Measurements from ENCODE around the gene MAPK6. TPM values are rescaled to one million over a fixed set of nuclear protein-coding genes. Genes with fewer than 3 reads are reported as not detected.

MAPK6 gene
- polyA plus RNA-seq, 1 experiment, result 74.3 TPM

GRCh38 chr15:52023169-52023922 is 4.3 kb downstream of the MAPK6 start:
- CTCF ChIA-PET, result no interaction called here
- Histone ChIP-seq H3K27ac (ENCODE audit: low read depth, low read length) (no peak overlapping the region), H3K4me3 (ENCODE audit: low read depth, low read length) (no peak overlapping the region), H3K27me3 (ENCODE audit: control insufficient read depth, insufficient read depth, low read length) (no peaks in the 10 kb centered on the region), H3K9me3 (ENCODE audit: control insufficient read depth, insufficient read depth, low read length) (no peaks in the 10 kb centered on the region; the same call in 1 of the 2 replicates)
- TF ChIP-seq, protein P1, sequence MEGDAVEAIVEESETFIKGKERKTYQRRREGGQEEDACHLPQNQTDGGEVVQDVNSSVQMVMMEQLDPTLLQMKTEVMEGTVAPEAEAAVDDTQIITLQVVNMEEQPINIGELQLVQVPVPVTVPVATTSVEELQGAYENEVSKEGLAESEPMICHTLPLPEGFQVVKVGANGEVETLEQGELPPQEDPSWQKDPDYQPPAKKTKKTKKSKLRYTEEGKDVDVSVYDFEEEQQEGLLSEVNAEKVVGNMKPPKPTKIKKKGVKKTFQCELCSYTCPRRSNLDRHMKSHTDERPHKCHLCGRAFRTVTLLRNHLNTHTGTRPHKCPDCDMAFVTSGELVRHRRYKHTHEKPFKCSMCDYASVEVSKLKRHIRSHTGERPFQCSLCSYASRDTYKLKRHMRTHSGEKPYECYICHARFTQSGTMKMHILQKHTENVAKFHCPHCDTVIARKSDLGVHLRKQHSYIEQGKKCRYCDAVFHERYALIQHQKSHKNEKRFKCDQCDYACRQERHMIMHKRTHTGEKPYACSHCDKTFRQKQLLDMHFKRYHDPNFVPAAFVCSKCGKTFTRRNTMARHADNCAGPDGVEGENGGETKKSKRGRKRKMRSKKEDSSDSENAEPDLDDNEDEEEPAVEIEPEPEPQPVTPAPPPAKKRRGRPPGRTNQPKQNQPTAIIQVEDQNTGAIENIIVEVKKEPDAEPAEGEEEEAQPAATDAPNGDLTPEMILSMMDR (IDR thresholded peaks at IDR 0.05; ENCODE audit: low read depth, low read length), result no peak
- POLR2A ChIA-PET, result no interaction called here
- DNase-seq (ENCODE audit: low read depth, low spot score), result no peak

DNA sequence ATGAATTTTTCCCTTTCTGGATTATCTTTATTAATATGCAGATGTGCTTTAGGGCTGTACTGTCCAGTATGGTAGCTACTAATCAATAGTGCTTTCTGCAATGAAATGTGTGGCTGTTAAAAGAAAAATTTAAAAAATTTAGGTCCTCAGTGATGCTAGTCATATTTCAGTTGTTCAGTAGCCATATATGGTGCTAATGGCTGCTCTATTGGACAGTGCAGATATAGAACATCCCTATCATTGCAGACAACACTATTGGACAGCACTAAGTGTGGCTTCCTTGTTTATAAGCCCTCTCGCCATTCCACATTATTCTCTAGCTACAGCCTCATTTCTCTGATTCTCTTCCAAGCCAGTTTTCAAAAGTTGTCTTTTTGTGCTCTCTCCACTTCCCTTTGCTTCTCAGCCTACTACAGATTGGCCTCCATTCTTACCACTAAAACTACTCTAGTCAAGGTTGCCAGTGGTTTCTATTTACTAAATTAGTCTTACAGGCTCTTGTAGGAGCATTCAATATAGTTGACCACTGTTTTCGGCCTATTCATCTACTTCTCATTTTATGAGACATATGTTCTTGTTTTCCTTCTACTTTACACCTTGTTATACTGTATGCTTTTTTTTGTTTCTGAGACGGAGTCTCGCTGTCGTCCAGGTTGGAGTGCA is 9.5 kb downstream of the MAPK6 start:
- Histone ChIP-seq H3K27ac (ENCODE audit: low read depth, low read length) (no peak overlapping the region), H3K27me3 (ENCODE audit: control insufficient read depth, insufficient read depth, low read length) (no peaks in the 10 kb centered on the region), H3K4me3 (ENCODE audit: low read depth, low read length) (no peak overlapping the region), H3K9me3 (ENCODE audit: control insufficient read depth, insufficient read depth, low read length) (peaks cover 9% of the 10 kb centered on the region)
- POLR2A ChIA-PET, result no interaction called here
- no peak for DNase-seq (ENCODE audit: low read depth, low spot score)
- CTCF ChIA-PET, result interaction anchor here (1.5 kb wide), 1 partner anchor 12 kb away, joined by 5 read pairs; no protein-coding TSS in a partner anchor
- TF ChIP-seq, protein P1 (IDR thresholded peaks at IDR 0.05; ENCODE audit: low read depth, low read length), result no peak

GRCh38 chr15:52030010-52030409 is 11.0 kb downstream of the MAPK6 start:
- no peaks in the 10 kb centered on the region for H3K27me3 ChIP-seq (ENCODE audit: control insufficient read depth, insufficient read depth, low read length)
- no peak overlapping the region for H3K4me3 ChIP-seq (ENCODE audit: low read depth, low read length)
- peaks cover 20% of the 10 kb centered on the region for H3K9me3 ChIP-seq (ENCODE audit: control insufficient read depth, insufficient read depth, low read length)
- no peak overlapping the region for H3K27ac ChIP-seq (ENCODE audit: low read depth, low read length)
- POLR2A ChIA-PET, result no interaction called here
- CTCF ChIA-PET, result interaction anchor here (1.0 to 1.5 kb wide), 2 partner anchors 11 to 48 kb away, joined by 5 read pairs; no protein-coding TSS in a partner anchor
- TF ChIP-seq, protein P1 (IDR thresholded peaks at IDR 0.05; ENCODE audit: low read depth, low read length), result no peak
- no peak for DNase-seq (ENCODE audit: low read depth, low spot score)

DNA sequence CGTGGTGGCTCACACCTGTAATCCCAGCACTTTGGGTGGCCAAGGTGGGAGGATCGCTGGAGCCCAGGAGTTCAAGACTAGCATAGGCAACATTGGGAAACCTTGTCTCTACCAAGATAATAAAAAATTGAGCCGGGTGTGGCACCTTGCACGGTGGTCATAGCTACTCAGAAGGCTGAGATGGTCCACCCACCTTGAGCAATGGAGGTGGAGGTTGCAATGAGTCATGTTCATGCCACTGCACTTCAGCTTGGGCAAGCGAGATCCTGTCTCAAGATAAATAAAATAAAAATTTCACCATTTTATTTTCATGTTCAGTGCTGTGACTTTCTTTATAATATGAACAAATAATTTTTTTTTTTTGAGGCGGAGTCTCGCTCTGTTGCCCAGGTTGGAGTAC is 12.5 kb downstream of the MAPK6 start:
- no peak overlapping the region for H3K4me3 ChIP-seq (ENCODE audit: low read depth, low read length)
- no peak overlapping the region for H3K27ac ChIP-seq (ENCODE audit: low read depth, low read length)
- ChIA-PET POLR2A (no interaction called here), CTCF (no interaction called here)
- TF ChIP-seq, protein P1 (IDR thresholded peaks at IDR 0.05; ENCODE audit: low read depth, low read length), result no peak
- H3K27me3 ChIP-seq (ENCODE audit: control insufficient read depth, insufficient read depth, low read length), result no peaks in the 10 kb centered on the region
- DNase-seq (ENCODE audit: low read depth, low spot score), result no peak
- peaks cover 20% of the 10 kb centered on the region for H3K9me3 ChIP-seq (ENCODE audit: control insufficient read depth, insufficient read depth, low read length)

GRCh38 chr15:52037889-52038505 is 19.0 kb downstream of the MAPK6 start:
- no peak for DNase-seq (ENCODE audit: low read depth, low spot score)
- POLR2A ChIA-PET, result no interaction called here

More at GRCh38 chr15:52037889-52038505, 19.0 kb downstream of the MAPK6 start:
- TF ChIP-seq, protein P1 (IDR thresholded peaks at IDR 0.05; ENCODE audit: low read depth, low read length), result no peak
- CTCF ChIA-PET, result no interaction called here
- peaks cover 17% of the 10 kb centered on the region for H3K9me3 ChIP-seq (ENCODE audit: control insufficient read depth, insufficient read depth, low read length)
- no peak overlapping the region for H3K4me3 ChIP-seq (ENCODE audit: low read depth, low read length)
- no peak overlapping the region for H3K27ac ChIP-seq (ENCODE audit: low read depth, low read length)
- H3K27me3 ChIP-seq (ENCODE audit: control insufficient read depth, insufficient read depth, low read length), result no peaks in the 10 kb centered on the region

Measured in AG04450 (cell line).